ENCODE data around the gene ADAMTSL1. TPM values are rescaled to one million over a fixed set of nuclear protein-coding genes. Genes with fewer than 3 reads are reported as not detected.
A peak's percentile ranks its signal among the peaks of the same experiment; 100 is the strongest.

The ADAMTSL1 gene
- total RNA-seq = 10 to 100 TPM in 2 of 4 donors, 1 to 10 TPM in 2; 2.8 to 26.4 (median 9.4) TPM

- Histone ChIP-seq H3K4me3 (peak within 1 kb of the TSS in 3 of 4 donors; percentile 4 to 35 (median 33)), H3K27me3 (no peaks in the 10 kb centered on the region), H3K27ac (peak within 1 kb of the TSS in 2 of 4 donors; percentile 45 to 51), H3K36me3 (no peaks in the 10 kb centered on the region), H3K4me1 (peaks cover 0 to 12% (median 0%) of the 10 kb centered on the region in 4 donors), H3K9me3 (no peaks in the 10 kb centered on the region)
- peak in 1 of 3 donors; percentile 47 for DNase-seq
- no peak for TF ChIP-seq CTCF (IDR thresholded peaks at IDR 0.05)
Measured at GRCh38 chr9:18473652-18474279, at the start of gene ADAMTSL1. Gene ADAMTSL1, plus strand, starts transcription at chr9:18474153. Its CDS starts 80 bp downstream, at chr9:18474233.

GRCh38 chr9:18427691-18428090, 46.3 kb upstream of the ADAMTSL1 start:
- TF ChIP-seq CTCF (IDR thresholded peaks at IDR 0.05) (no peak), POLR2A (IDR thresholded peaks at IDR 0.05) (no peak)
- DNase-seq = no peak
- H3K4me3 ChIP-seq = no peak overlapping the region
- H3K36me3 ChIP-seq = no peaks in the 10 kb centered on the region
- no peak overlapping the region for H3K27ac ChIP-seq
- H3K9me3 ChIP-seq = no peaks in the 10 kb centered on the region
- no peaks in the 10 kb centered on the region for H3K27me3 ChIP-seq
- no peaks in the 10 kb centered on the region for H3K4me1 ChIP-seq

- Histone ChIP-seq H3K9me3 (no peaks in the 10 kb centered on the region), H3K36me3 (no peaks in the 10 kb centered on the region), H3K4me1 (no peaks in the 10 kb centered on the region), H3K4me3 (no peak overlapping the region), H3K27ac (no peak overlapping the region), H3K27me3 (no peaks in the 10 kb centered on the region)
- TF ChIP-seq POLR2A (IDR thresholded peaks at IDR 0.05) (no peak), CTCF (IDR thresholded peaks at IDR 0.05) (no peak)
- no peak for DNase-seq
Measured at GRCh38 chr9:18428661-18429060, 45.3 kb upstream of the ADAMTSL1 start.

- Histone ChIP-seq H3K27me3 (no peaks in the 10 kb centered on the region), H3K27ac (no peak overlapping the region), H3K36me3 (no peaks in the 10 kb centered on the region), H3K9me3 (no peaks in the 10 kb centered on the region), H3K4me3 (no peak overlapping the region), H3K4me1 (no peaks in the 10 kb centered on the region)
- DNase-seq = no peak
- no peak for TF ChIP-seq POLR2A (IDR thresholded peaks at IDR 0.05)
- no peak for TF ChIP-seq CTCF (IDR thresholded peaks at IDR 0.05)
Measured at GRCh38 chr9:18429070-18429469, 44.9 kb upstream of the ADAMTSL1 start.

GRCh38 chr9:18433620-18434019, 40.3 kb upstream of the ADAMTSL1 start:
- TF ChIP-seq POLR2A (IDR thresholded peaks at IDR 0.05) (no peak), CTCF (IDR thresholded peaks at IDR 0.05) (no peak)
- Histone ChIP-seq H3K4me1 (peaks cover 0 to 2% (median 0%) of the 10 kb centered on the region in 4 donors), H3K9me3 (no peaks in the 10 kb centered on the region), H3K27me3 (no peaks in the 10 kb centered on the region), H3K4me3 (no peak overlapping the region), H3K27ac (no peak overlapping the region), H3K36me3 (no peaks in the 10 kb centered on the region)
- no peak for DNase-seq
